Mesothelial cell of epicardium (in vitro differentiated cells): ENCODE measurements around the gene ELOVL2. TPM values are rescaled to one million over a fixed set of nuclear protein-coding genes. Genes with fewer than 3 reads are reported as not detected.

ENCODE experiments used
- DNase-seq, 2 experiments: peaks; one replicate each; pipeline ENCODE4 v3.0.0; 2021; ENCODE audit warnings: low spot score in 2 of 2; ENCODE audit not compliant: unreplicated experiment in 2 of 2
- H3K27ac Mint-ChIP-seq: 2 replicates; pipeline ENCODE4 v1.8.0; 2021; ENCODE audit warnings: mixed read lengths
- H3K27me3 Mint-ChIP-seq: 2 replicates; pipeline ENCODE4 v1.8.0; 2021; ENCODE audit warnings: low read depth, mixed read lengths
- H3K36me3 Mint-ChIP-seq: 2 replicates; pipeline ENCODE4 v1.8.0; 2021; ENCODE audit warnings: mixed read lengths
- H3K4me1 Mint-ChIP-seq: 2 replicates; pipeline ENCODE4 v1.8.0; 2021; ENCODE audit warnings: mixed read lengths
- H3K4me3 Mint-ChIP-seq: 2 replicates; pipeline ENCODE4 v1.8.0; 2021; ENCODE audit warnings: mild to moderate bottlenecking, moderate library complexity, mixed read lengths
- H3K9me3 Mint-ChIP-seq: 2 replicates; pipeline ENCODE4 v1.8.0; 2021; ENCODE audit warnings: mixed read lengths
- CTCF ChIP-seq: fragments of 200-600 bp; sonication (generic); IDR thresholded peaks from one replicate; pipeline ENCODE4 v1.5.0; 2021; ENCODE audit warnings: antibody characterized with exemption; ENCODE audit not compliant: unreplicated experiment
- total RNA-seq: library from RNA; stranded (reverse); gene quantifications from 3 replicates; pipeline ENCODE4 v1.2.1, GENCODE V29; 2021

The ELOVL2 gene
- total RNA-seq, 1 donor from 2014 or later = 1.6 TPM

- no peak overlapping the region for H3K27ac Mint-ChIP-seq
- peak in 1 of 2 experiments; percentile 50 for DNase-seq
- no peak for TF ChIP-seq CTCF
- H3K36me3 Mint-ChIP-seq = no peaks in the 10 kb centered on the region
- peaks cover 17% of the 10 kb centered on the region for H3K4me1 Mint-ChIP-seq
- peak overlapping the region; percentile 71 for H3K4me3 Mint-ChIP-seq
- H3K9me3 Mint-ChIP-seq = no peaks in the 10 kb centered on the region
- H3K27me3 Mint-ChIP-seq = peaks cover 54% of the 10 kb centered on the region
Observed at GRCh38 chr6:11043378-11043960, 636 bp downstream of the ELOVL2 start.

- Mint-ChIP-seq H3K4me3 (peak overlapping the region; percentile 71), H3K9me3 (no peaks in the 10 kb centered on the region), H3K27me3 (peaks cover 50% of the 10 kb centered on the region), H3K36me3 (no peaks in the 10 kb centered on the region), H3K27ac (no peak overlapping the region), H3K4me1 (peaks cover 17% of the 10 kb centered on the region)
- DNase-seq = no peak
- no peak for TF ChIP-seq CTCF
Observed at GRCh38 chr6:11042750-11043377, 1.2 kb downstream of the ELOVL2 start.

GRCh38 chr6:11042025-11042749 is 1.9 kb downstream of the ELOVL2 start:
- DNase-seq = no peak
- Mint-ChIP-seq H3K27ac (no peak overlapping the region), H3K27me3 (peaks cover 46% of the 10 kb centered on the region), H3K4me3 (no peak overlapping the region), H3K4me1 (peaks cover 17% of the 10 kb centered on the region), H3K36me3 (no peaks in the 10 kb centered on the region), H3K9me3 (no peaks in the 10 kb centered on the region)
- TF ChIP-seq CTCF = no peak

GRCh38 chr6:11040134-11040533 is 4.0 kb downstream of the ELOVL2 start:
- no peak for DNase-seq
- Mint-ChIP-seq H3K27ac (no peak overlapping the region), H3K36me3 (no peaks in the 10 kb centered on the region), H3K4me1 (peaks cover 17% of the 10 kb centered on the region), H3K4me3 (no peak overlapping the region), H3K9me3 (no peaks in the 10 kb centered on the region), H3K27me3 (peaks cover 35% of the 10 kb centered on the region)
- no peak for TF ChIP-seq CTCF

GRCh38 chr6:11039040-11039439 is 5.1 kb downstream of the ELOVL2 start:
- no peaks in the 10 kb centered on the region for H3K36me3 Mint-ChIP-seq
- peaks cover 28% of the 10 kb centered on the region for H3K27me3 Mint-ChIP-seq
- H3K9me3 Mint-ChIP-seq = no peaks in the 10 kb centered on the region
- H3K27ac Mint-ChIP-seq = no peak overlapping the region
- no peak for TF ChIP-seq CTCF
- H3K4me3 Mint-ChIP-seq = no peak overlapping the region
- H3K4me1 Mint-ChIP-seq = peaks cover 13% of the 10 kb centered on the region
- no peak for DNase-seq
